Osteocyte (in vitro differentiated cells): ENCODE results near the gene C18orf63. TPM values are rescaled to one million over a fixed set of nuclear protein-coding genes. Genes with fewer than 3 reads are reported as not detected.
A peak's percentile ranks its signal among the peaks of the same experiment; 100 is the strongest.

Experiments
- DNase-seq: peaks from one replicate; pipeline ENCODE4 v3.0.0; 2021; ENCODE audit warnings: mixed read lengths; ENCODE audit not compliant: unreplicated experiment; ENCODE audit errors: extremely low spot score
- H3K27ac Mint-ChIP-seq: one replicate; pipeline ENCODE4 v1.8.0; 2021; ENCODE audit warnings: mild to moderate bottlenecking, mixed read lengths; ENCODE audit not compliant: unreplicated experiment
- H3K27me3 Mint-ChIP-seq: one replicate; pipeline ENCODE4 v1.8.0; 2021; ENCODE audit warnings: mixed read lengths; ENCODE audit not compliant: unreplicated experiment
- H3K36me3 Mint-ChIP-seq: one replicate; pipeline ENCODE4 v1.8.0; 2021; ENCODE audit warnings: mixed read lengths; ENCODE audit not compliant: unreplicated experiment
- H3K4me1 Mint-ChIP-seq: one replicate; pipeline ENCODE4 v1.8.0; 2021; ENCODE audit warnings: mixed read lengths; ENCODE audit not compliant: unreplicated experiment
- H3K4me3 Mint-ChIP-seq: one replicate; pipeline ENCODE4 v1.8.0; 2021; ENCODE audit warnings: mild to moderate bottlenecking, moderate library complexity, mixed read lengths; ENCODE audit not compliant: unreplicated experiment
- H3K9me3 Mint-ChIP-seq: one replicate; pipeline ENCODE4 v1.8.0; 2021; ENCODE audit warnings: mixed read lengths; ENCODE audit not compliant: unreplicated experiment
- CTCF ChIP-seq: fragments of 200-600 bp; sonication (generic); IDR thresholded peaks from 2 replicates; pipeline ENCODE4 v1.5.0; 2021; ENCODE audit warnings: antibody characterized with exemption, mild to moderate bottlenecking, moderate library complexity
- total RNA-seq: library from RNA; stranded (reverse); gene quantifications from 2 replicates; pipeline ENCODE4 v1.2.1, GENCODE V29; 2021

C18orf63 gene
- total RNA-seq, 1 donor from 2014 or later = not detected

DNA sequence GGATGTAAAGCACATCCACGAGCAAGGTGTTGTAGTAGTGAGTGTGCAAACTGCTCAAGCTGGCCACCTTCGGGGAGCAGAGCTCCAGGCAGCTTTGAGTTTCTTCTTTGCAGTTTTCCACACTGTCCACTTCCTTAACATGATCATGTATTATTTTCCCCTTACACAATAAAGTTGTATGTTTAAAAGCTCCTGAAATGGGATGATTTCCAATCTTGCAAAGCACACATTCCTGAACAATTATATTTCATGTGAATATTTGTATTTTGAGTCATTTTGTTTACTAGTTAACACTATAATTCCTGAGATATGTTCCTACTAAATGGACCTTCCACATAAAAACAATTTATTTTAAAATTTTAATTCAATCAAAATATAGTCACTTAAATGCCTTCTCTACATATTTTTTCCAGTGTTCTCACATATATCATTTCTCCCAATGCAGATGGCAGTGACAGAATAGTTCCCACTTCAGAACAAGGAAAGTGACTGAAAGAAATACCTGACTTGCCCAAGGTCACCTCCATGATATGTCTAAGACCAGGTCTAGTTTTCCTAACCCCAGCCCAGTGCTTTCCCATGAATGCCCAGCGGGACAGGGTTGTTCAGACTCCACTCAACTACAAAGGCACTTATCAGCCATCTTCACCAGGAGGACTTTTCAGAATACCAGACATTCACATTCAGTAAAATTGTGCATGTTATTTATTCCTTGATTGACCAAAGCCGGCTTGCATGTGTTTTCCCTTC, 29.4 kb upstream of the C18orf63 start:
- Mint-ChIP-seq H3K9me3 (no peaks in the 10 kb centered on the region), H3K27me3 (no peaks in the 10 kb centered on the region), H3K36me3 (no peaks in the 10 kb centered on the region), H3K27ac (no peak overlapping the region), H3K4me1 (peaks cover 39% of the 10 kb centered on the region), H3K4me3 (no peak overlapping the region)
- no peak for DNase-seq
- TF ChIP-seq CTCF = no peak

- no peak overlapping the region for H3K4me3 Mint-ChIP-seq
- DNase-seq = no peak
- no peak for TF ChIP-seq CTCF
- H3K27me3 Mint-ChIP-seq = no peaks in the 10 kb centered on the region
- no peaks in the 10 kb centered on the region for H3K9me3 Mint-ChIP-seq
- no peak overlapping the region for H3K27ac Mint-ChIP-seq
- H3K4me1 Mint-ChIP-seq = peaks cover 36% of the 10 kb centered on the region
- H3K36me3 Mint-ChIP-seq = no peaks in the 10 kb centered on the region
Observed at GRCh38 chr18:74286856-74287255, 28.8 kb upstream of the C18orf63 start.

DNA sequence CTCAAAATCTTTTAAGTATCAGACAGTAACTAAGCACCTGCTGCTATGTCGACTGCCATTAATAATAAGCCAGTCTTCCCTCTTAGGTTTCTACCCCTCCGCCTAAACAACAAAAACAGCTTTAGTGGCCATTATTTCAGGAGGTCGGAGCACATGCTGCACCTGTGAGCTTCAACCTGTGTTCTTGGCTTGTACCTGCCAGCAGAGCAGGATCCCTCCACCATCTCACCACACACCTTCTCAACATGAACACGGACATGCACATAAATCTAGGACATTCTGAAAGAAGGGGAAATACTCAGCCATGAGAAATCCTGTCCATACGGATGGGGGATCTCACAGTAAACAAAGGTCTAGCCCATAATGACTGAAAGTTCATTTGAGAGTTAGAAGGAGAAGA, 27.6 kb upstream of the C18orf63 start:
- H3K27ac Mint-ChIP-seq = no peak overlapping the region
- no peaks in the 10 kb centered on the region for H3K9me3 Mint-ChIP-seq
- DNase-seq = no peak
- H3K36me3 Mint-ChIP-seq = no peaks in the 10 kb centered on the region
- no peaks in the 10 kb centered on the region for H3K27me3 Mint-ChIP-seq
- no peak for TF ChIP-seq CTCF
- H3K4me3 Mint-ChIP-seq = no peak overlapping the region
- peaks cover 33% of the 10 kb centered on the region for H3K4me1 Mint-ChIP-seq

DNA sequence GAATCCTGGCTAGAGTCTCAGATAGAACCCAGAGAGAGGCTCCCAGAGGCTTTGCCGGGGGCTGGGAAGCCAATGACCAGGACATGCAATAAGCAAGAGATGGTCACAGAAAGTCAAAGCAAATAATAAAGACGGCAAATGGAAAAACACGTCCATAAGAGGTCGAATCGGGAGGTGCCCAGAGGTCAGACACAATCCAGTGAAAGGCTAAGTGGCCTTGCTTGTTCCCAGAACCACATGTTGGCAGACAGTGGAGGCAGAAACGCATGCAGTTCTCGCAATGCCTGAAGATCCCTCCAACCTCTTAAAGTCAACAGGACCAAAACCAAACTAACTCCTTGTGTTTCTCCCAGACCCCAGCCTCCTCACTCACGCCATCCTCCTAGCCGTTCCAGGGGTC, 26.9 kb upstream of the C18orf63 start:
- Mint-ChIP-seq H3K27me3 (no peaks in the 10 kb centered on the region), H3K36me3 (no peaks in the 10 kb centered on the region), H3K9me3 (no peaks in the 10 kb centered on the region), H3K4me3 (peak overlapping the region; percentile 36), H3K4me1 (peaks cover 33% of the 10 kb centered on the region), H3K27ac (peak overlapping the region; percentile 54)
- DNase-seq = no peak
- no peak for TF ChIP-seq CTCF

- Mint-ChIP-seq H3K9me3 (no peaks in the 10 kb centered on the region), H3K27me3 (no peaks in the 10 kb centered on the region), H3K4me3 (peak overlapping the region; percentile 36), H3K27ac (peak overlapping the region; percentile 54), H3K36me3 (no peaks in the 10 kb centered on the region), H3K4me1 (peaks cover 33% of the 10 kb centered on the region)
- no peak for DNase-seq
- TF ChIP-seq CTCF = no peak
Observed at GRCh38 chr18:74289137-74289536, 26.5 kb upstream of the C18orf63 start.
